ENCODE results near the gene RNF207. TPM values are rescaled to one million over a fixed set of nuclear protein-coding genes. Genes with fewer than 3 reads are reported as not detected.
A peak's percentile ranks its signal among the peaks of the same experiment; 100 is the strongest.
"Not testable (repeated sequence)": the region's sequence is repeated elsewhere in the genome, so short reads cannot be mapped to it uniquely, and the experiment has no call there.

RNF207 gene
- polyA plus RNA-seq, 1 donor: 32.9 TPM

- DNase-seq: no peak
These were observed 5.6 kb upstream of the RNF207 start for GRCh38 chr1:6200188-6200809.

- no peak for DNase-seq
These were observed 3.7 kb upstream of the RNF207 start for GRCh38 chr1:6202256-6202655.

GRCh38 chr1:6206520-6206855 is 569 bp downstream of the RNF207 start:
- DNase-seq: no peak

DNA sequence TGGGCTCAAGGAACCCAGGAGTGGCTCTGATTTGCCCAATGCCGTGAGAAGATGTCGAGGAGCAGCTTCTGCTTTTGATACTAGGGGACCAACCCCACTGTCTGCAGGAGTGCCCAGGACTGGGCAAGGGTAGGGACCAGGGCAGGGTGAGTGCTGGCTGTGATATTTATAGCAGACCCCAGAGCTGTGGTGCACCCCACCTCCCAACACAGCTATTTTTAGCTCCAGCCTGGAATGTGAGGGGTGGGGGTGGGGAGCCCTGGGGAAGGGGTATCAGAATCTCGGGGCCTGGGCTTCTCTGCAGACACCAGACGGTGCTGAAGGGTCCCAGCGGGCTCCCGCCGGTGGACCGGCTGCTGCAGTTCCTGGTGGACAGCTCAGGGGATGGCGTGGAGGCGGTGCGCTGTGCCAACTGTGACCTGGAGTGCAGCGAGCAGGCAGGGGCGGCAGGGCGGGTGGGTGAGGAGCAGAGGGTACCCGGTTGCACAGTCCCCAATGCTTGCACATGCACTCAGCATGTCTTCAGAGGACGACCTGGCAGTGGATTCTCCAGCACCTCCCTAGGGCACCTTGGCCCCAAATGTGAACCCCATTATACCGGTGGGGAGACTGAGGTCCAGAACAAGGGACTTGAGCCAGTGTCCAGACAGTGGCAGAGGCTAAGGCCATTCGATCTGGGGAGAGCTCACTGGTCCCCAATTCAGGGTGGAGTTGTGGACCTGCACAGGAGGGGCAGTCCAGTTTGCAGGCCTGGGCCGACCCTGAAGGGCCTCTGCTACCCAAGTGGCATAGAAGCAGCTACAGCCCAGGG is 1.4 kb downstream of the RNF207 start:
- no peak for DNase-seq

DNA sequence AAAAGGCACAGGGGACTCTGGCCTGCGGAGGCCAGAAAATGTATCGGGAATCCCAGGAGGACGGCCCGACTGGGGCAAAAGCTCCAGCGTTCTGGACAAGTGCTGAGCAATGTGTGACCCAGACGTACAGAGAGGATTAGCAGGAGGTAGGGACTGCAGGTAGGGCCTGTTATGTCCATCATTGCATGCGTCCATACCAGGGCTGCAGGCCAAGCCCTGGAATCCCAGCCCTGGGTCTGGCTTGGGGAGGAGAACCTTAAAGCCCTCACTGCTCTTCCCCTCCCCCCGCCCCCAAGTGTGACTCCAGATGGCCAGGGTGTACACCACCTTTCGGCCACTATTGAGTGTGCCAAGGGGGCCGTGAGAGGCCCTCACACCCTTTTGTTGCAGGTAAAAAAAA is 2.0 kb downstream of the RNF207 start:
- no peak for DNase-seq

DNA sequence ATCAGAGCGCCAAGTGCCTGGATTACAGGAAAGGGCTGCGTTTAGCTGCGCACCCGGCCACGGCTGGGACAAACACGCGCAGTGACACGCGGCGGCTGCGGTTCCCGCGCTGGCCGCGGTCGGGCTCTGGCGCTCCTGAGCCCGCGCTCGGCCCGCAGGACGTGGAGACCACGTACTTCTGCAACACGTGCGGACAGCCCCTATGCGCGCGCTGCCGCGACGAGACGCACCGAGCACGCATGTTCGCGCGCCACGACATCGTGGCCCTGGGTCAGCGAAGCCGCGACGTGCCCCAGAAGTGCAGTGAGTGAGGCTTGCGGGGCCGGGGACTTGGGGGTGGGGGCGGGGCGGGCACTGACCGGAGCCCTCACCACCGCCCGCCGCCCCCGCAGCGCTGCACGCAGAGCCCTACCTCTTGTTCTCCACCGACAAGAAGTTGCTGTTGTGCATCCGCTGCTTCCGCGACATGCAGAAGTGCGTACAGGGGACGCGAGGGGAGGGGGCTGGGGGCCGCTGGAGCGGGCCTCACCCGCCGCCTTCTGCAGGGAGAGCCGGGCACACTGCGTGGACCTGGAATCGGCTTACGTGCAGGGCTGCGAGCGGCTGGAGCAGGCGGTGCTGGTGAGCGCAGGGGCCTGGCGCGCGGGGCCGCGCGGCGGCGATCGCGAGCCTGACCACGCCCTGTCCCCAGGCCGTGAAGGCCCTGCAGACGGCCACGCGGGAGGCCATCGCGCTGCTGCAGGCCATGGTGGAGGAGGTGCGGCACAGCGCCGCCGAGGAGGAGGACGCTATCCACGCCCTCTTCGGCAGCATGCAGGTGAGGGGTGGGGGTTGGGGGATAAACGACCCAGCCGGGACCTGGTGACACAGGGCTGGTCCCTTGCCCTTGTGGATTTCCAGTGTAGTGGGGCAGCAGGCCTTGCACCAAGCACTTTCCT is 3.1 kb downstream of the RNF207 start:
- peak; percentile 65 for DNase-seq

DNA sequence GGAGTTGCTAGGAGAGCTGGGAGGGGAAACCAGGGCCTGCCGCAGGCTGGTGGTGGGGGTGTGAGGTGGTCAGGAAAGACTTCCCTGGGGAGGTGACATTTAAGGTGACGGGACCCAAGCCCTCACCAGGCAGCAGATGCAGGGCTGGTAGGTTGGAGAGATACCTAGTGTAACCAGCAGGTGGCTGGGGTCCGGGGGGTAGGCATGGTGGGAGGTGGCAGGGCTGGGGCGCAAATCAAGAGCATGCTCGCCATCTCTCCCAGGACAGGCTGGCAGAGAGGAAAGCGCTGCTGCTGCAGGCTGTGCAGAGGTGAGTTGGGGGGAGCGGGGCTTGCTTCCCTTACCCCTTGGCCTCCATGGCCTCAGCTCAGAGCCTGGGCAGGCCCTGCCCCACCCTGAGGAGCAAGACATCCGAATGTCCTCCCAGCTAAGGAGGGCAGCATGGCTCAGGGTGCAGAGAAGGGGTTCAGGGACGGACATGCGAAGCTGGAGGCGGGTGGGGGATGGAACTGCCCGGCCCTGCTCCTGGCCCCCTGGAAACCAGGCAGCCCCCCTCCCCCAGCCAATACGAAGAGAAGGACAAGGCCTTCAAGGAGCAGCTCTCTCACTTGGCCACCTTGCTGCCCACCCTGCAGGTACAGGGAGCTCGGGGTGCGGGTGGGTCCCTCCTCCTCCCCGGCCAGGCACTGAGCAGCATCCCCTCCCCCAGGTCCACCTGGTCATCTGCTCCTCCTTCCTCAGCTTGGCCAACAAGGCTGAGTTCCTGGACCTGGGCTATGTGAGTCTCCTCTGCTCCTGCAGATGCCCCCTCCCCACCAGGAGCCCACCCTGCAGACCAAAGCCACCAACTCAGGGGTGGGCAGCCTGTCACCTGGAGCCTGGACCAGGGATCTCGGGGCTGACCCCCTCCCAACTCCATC is 4.0 kb downstream of the RNF207 start:
- no peak for DNase-seq

GRCh38 chr1:6210591-6211355 is 4.9 kb downstream of the RNF207 start:
- DNase-seq: no peak

DNA sequence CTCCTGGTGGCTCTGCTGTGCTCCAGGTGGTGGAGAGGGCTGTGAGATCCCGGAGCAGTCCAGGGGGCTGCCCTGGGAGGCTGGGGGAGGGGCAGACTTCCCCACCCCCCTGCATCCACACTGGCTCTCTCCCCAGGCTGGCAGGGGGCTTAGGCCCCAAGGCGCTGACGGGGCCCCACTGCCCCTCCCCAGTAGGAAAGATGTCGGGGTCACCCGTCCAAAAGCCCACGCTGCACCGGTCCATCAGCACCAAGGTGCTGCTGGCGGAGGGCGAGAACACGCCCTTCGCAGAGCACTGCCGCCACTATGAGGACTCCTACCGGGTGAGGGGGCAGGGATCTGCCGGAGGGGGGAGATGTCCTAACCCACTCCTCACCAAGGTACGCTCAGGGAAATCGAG is 5.8 kb downstream of the RNF207 start:
- DNase-seq: no peak

- DNase-seq: no peak
These were observed 6.5 kb downstream of the RNF207 start for GRCh38 chr1:6212193-6212959.

DNA sequence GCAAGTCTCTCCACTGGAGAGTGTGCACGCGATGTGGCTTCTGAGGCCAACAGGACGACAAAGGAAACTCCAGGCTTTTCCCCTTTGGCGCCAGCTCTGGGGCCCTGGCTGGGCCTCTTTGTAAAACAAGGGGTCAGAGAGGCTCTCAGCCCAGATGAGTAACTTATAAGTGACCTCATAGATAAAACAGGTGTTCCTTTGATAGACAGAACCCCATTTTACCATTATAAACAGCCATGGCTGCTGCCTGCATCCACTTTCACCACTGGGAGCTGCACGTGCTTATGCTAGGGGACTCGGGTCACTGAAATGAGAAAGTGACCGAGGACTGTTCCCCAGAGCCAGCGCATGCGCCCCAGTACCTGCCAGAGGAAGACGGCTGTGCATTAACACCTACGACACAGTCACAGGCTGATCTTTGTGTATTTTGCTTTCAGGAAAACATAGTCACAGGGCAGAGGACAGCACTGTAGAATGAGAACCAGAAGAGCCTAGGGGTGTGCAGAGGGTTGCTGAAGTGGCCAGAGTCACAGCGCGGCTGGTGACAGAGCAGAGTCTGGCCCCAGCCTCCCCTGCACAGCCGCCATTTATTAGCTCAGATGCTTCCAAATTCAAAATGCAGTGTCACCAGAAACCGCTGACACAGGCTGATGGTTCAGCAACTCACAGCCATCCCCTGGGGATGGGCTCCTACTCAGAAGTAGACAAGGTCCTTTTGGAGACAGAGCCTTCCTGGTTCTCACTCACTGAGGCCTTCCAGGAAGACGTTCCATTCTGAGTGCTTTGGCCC is 12.7 kb downstream of the RNF207 start:
- DNase-seq: no peak

- not testable (repeated sequence) for DNase-seq
These were observed 13.7 kb downstream of the RNF207 start for GRCh38 chr1:6219641-6220040.

DNA sequence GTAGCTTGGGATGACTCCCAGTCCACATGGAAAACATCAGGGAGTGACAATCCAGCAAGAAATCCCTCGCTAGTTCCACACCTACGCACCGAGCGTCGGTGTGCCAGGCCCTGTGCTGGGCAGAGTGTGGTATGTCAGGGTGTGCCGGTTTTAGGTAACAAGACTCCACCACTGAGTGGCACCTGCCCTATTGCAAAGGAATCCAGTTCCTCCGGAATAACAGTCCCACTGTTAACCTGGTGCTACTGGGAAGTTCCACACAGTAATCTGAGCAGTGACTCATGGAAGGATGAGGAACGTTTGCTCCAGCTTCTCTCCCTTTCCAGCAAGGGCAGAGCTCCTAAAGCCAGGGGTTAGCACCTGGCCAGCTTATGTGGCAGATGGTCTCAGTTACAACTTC is 14.3 kb downstream of the RNF207 start:
- no peak for DNase-seq

GRCh38 chr1:6221210-6221784 is 15.4 kb downstream of the RNF207 start:
- DNase-seq: no peak

GRCh38 chr1:6222636-6223035 is 16.7 kb downstream of the RNF207 start:
- peak; percentile 67 for DNase-seq

- no peak for DNase-seq
These were observed 17.7 kb downstream of the RNF207 start for GRCh38 chr1:6223617-6224016.

DNA sequence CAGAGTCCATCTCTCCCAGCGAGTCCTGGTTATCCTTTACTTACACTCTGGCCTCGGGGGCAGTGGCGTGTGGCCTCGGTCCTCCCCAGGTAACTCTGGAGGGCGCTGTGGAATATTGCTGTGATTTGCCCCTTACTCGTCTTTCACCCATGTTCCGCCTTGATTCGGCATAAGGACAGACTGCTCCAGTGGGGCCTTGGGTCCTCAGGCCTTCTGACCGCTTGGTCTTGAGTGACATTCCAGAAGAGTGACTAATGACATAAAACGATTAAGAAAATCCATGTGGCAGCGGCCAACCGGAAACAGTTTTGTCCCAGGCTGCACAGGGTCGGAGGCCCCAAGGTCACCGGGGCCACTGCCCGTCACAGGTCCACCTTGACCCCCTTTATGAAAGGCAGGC is 18.8 kb downstream of the RNF207 start:
- DNase-seq: no peak

- DNase-seq: no peak
These were observed 19.7 kb downstream of the RNF207 start for GRCh38 chr1:6225651-6226050.

DNA sequence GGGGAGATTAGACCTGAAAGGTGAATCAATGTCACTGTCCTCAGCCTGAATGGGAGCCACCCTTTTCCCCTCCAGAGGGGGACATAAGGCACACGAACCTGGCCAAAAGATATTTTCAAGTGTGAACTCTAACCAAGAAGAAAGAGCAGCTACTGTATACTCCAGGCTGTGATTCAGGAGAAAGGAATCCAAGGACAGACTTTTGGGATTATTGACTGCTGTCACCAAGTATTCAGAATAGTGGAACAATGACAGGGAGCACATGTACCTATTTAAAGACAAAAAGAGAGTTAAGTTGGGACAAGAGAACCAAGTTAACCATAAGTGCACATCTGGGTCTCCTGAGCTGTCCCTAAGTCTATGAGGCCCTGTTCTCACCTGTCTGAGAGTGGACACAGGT is 27.5 kb downstream of the RNF207 start:
- DNase-seq: no peak

Data from hindlimb muscle (tissue), 1 donor.